Endothelial cell of umbilical vein (primary cell): ENCODE data around the gene MIER3. TPM values are rescaled to one million over a fixed set of nuclear protein-coding genes. Genes with fewer than 3 reads are reported as not detected.

Experiments
- BruUV-seq: library from RNA; stranded (reverse); fragments of 400-500 nt; replicated peaks from 2 replicates; lab custom pipeline; 2021; lab: Mats Ljungman, UMichigan
- CTCF ChIA-PET: fragments of 300-600, 350-600 bp; sonication (Branson Sonifier 250); formaldehyde crosslinking; loops from one replicate; lab custom pipeline; 2021; ENCODE audit warnings: antibody characterized with exemption, inconsistent platforms; lab: Charles Lee
- POLR2A ChIA-PET: fragments of 300-600, 350-600 bp; sonication (Branson Sonifier 250); formaldehyde crosslinking; loops from one replicate; lab custom pipeline; 2021; ENCODE audit warnings: antibody characterized with exemption, inconsistent platforms; lab: Charles Lee
- DNase-seq: peaks from one replicate; pipeline ENCODE4 v3.0.0-alpha.2; 2011; ENCODE audit warnings: low read depth, low spot score
- FAIRE-seq: peaks from 2 replicates; lab custom pipeline; 2011; peaks lifted over from hg19 to GRCh38; lab: Jason Lieb, UNC
- H2AFZ ChIP-seq: 2 replicates; pipeline ENCODE4 v1.6.0; 2012; ENCODE audit warnings: low read depth, low read length, control low read depth, inconsistent platforms
- H3K27ac ChIP-seq: 2 replicates; pipeline ENCODE4 v1.5.1; 2011; ENCODE audit warnings: low read depth, mild to moderate bottlenecking, control low read depth, low read length, moderate library complexity; ENCODE audit not compliant: insufficient read depth
- H3K27me3 ChIP-seq, 2 experiments: 2 replicates each; pipeline versions ENCODE4 v1.6.0 to v1.6.1; 2011; ENCODE audit warnings: low read length in 2 of 2, mixed read lengths in 1 of 2; ENCODE audit not compliant: control insufficient read depth in 2 of 2, insufficient read depth in 2 of 2
- H3K36me3 ChIP-seq, 2 experiments: 2 replicates in 1 of 2; 3 replicates in 1 of 2; pipeline ENCODE4 v1.5.1; 2011; ENCODE audit warnings: low read length in 2 of 2, mild to moderate bottlenecking in 1 of 2, moderate library complexity in 1 of 2; ENCODE audit not compliant: control insufficient read depth in 2 of 2, insufficient read depth in 2 of 2; ENCODE audit errors: extremely low read depth in 1 of 2
- H3K4me1 ChIP-seq: 3 replicates; pipeline ENCODE4 v1.5.1; 2011; ENCODE audit warnings: mild to moderate bottlenecking, low read length; ENCODE audit not compliant: control insufficient read depth, insufficient read depth; ENCODE audit errors: extremely low read depth
- H3K4me2 ChIP-seq: 2 replicates; pipeline ENCODE4 v1.6.1; 2011; ENCODE audit warnings: low read length, control low read depth, mixed read lengths; ENCODE audit not compliant: insufficient read depth
- H3K4me3 ChIP-seq, 3 experiments: fragments of 200-600 bp in 1 of 3; sonication (generic), shearing (Covaris generic) in 1 of 3; replicated peaks in 1 of 3; 2 replicates each; pipeline ENCODE4 v1.5.1; 2011 to 2016; ENCODE audit warnings: control low read depth in 3 of 3, low read length in 3 of 3, mild to moderate bottlenecking in 2 of 3, inconsistent platforms in 1 of 3, low read depth in 1 of 3, moderate library complexity in 1 of 3; ENCODE audit not compliant: insufficient read depth in 1 of 3
- H3K79me2 ChIP-seq: 2 replicates; pipeline ENCODE4 v1.6.0; 2012; ENCODE audit warnings: low read length, inconsistent platforms; ENCODE audit not compliant: control insufficient read depth, insufficient read depth
- H3K9ac ChIP-seq: replicated peaks from 2 replicates; pipeline ENCODE3; 2011; ENCODE audit warnings: low read length, control low read depth; ENCODE audit not compliant: insufficient read depth; ENCODE audit errors: extremely low read depth
- H3K9me1 ChIP-seq: replicated peaks from 3 replicates; pipeline ENCODE4 v1.6.0; 2011; ENCODE audit warnings: mild to moderate bottlenecking, low read length; ENCODE audit not compliant: control insufficient read depth, insufficient read depth; ENCODE audit errors: extremely low read depth
- H3K9me3 ChIP-seq: replicated peaks from 2 replicates; pipeline ENCODE4 v1.5.1; 2012; ENCODE audit warnings: low read length, inconsistent platforms; ENCODE audit not compliant: control insufficient read depth, insufficient read depth
- H4K20me1 ChIP-seq: replicated peaks from 2 replicates; pipeline ENCODE3; 2011; ENCODE audit warnings: mild to moderate bottlenecking, low read length; ENCODE audit not compliant: control insufficient read depth, insufficient read depth; ENCODE audit errors: extremely low read depth
- CTCF ChIP-seq, 2 donors: IDR thresholded peaks; 1 replicate in 1 of 2; 2 replicates in 1 of 2; pipeline ENCODE4 v1.5.1; 2011; ENCODE audit warnings: low read length in 2 of 2, mild to moderate bottlenecking in 2 of 2, moderate library complexity in 2 of 2, control low read depth in 1 of 2, inconsistent platforms in 1 of 2, low read depth in 1 of 2; ENCODE audit not compliant: insufficient read depth in 1 of 2; ENCODE audit errors: extremely low read depth in 1 of 2
- EZH2 ChIP-seq: IDR thresholded peaks from 2 replicates; pipeline ENCODE4 v1.6.1; 2012; ENCODE audit warnings: borderline replicate concordance, low read depth, mild to moderate bottlenecking, moderate library complexity, low read length, inconsistent platforms; ENCODE audit not compliant: severe bottlenecking
- FOS ChIP-seq: IDR thresholded peaks from 2 replicates; pipeline ENCODE4 v1.6.1; 2011; ENCODE audit warnings: mild to moderate bottlenecking, low read length, moderate library complexity, borderline replicate concordance; ENCODE audit not compliant: insufficient read depth
- GATA2 ChIP-seq: IDR thresholded peaks from 2 replicates; pipeline ENCODE4 v1.7.0; 2011; ENCODE audit warnings: low read depth, mild to moderate bottlenecking, moderate library complexity, mixed read lengths, low read length; ENCODE audit not compliant: insufficient read length, insufficient read depth
- JUN ChIP-seq: IDR thresholded peaks from 2 replicates; pipeline ENCODE4 v1.6.1; 2011; ENCODE audit warnings: borderline replicate concordance, low read depth; ENCODE audit not compliant: insufficient read length, insufficient read depth
- MAX ChIP-seq: IDR thresholded peaks from 2 replicates; pipeline ENCODE4 v1.6.1; 2011; ENCODE audit not compliant: insufficient read depth, insufficient read length
- MYC ChIP-seq: IDR thresholded peaks from one replicate; pipeline ENCODE4 v1.6.1; 2011; ENCODE audit warnings: mild to moderate bottlenecking, low read depth, low read length
- POLR2A ChIP-seq: IDR thresholded peaks from 2 replicates; pipeline ENCODE4 v1.6.1; 2012; ENCODE audit warnings: low read depth, mild to moderate bottlenecking, control low read depth, low read length
- POLR2AphosphoS5 ChIP-seq: IDR thresholded peaks from 2 replicates; pipeline ENCODE4 v1.6.1; 2012; ENCODE audit warnings: low read depth, mild to moderate bottlenecking, control low read depth, low read length, moderate library complexity; ENCODE audit not compliant: insufficient read depth
- dilution Hi-C: fragments of 300-500 bp; cut with MboI; formaldehyde crosslinking; loops from one replicate; pipeline ENCODE4 v1.15.0; 2019; ENCODE audit warnings: low sequenced_read_pairs; ENCODE audit not compliant: extremely low pct_ligation_motif_present
- intact Hi-C: fragments of 100-400 bp; cut with micrococcal nuclease; formaldehyde crosslinking; loops from one replicate; pipeline ENCODE4 v1.10.0; 2022
- polyA plus RNA-seq, 4 experiments: library from polyadenylated mRNA; depleted of rRNA in 3 of 4; stranded (reverse) in 3 of 4; unstranded in 1 of 4; fragments of >200 nt; gene quantifications; 2 replicates each; pipeline versions ENCODE4 v1.2.1 to v1.2.3, GENCODE V29; 2011 to 2012; ENCODE audit warnings: missing spikeins in 1 of 4
- total RNA-seq: library from RNA; stranded (reverse); gene quantifications from 2 replicates; pipeline ENCODE4 v1.2.3, GENCODE V29; 2021

MIER3 gene
- total and polyA plus RNA-seq, 2 donors (not counting 3 experiments of a cell fraction or from before 2014, with no cell fraction given), result 6.6 to 20.5 TPM

GRCh38 chr5:56985936-56986625 is 34.2 kb upstream of the MIER3 start:
- dilution Hi-C loops (no loop called here), intact Hi-C loops (no loop called here)
- peaks cover 5 to 13% of the 10 kb centered on the region in 2 experiments for H3K27me3 ChIP-seq
- H3K36me3 ChIP-seq, result no peaks in the 10 kb centered on the region
- no TSS peak for BruUV-seq
- no peak overlapping the region for H3K4me3 ChIP-seq
- TF ChIP-seq FOS, result no peak
- TF ChIP-seq MYC, result no peak
- no peak for TF ChIP-seq CTCF (IDR thresholded peaks at IDR 0.05; ENCODE audit: extremely low read depth in 1 of 2, insufficient read depth in 1 of 2, low read depth in 1 of 2, low read length in 2 of 2)
- no peak for TF ChIP-seq MAX
- no peak for TF ChIP-seq POLR2A
- TF ChIP-seq EZH2, result no peak
- TF ChIP-seq GATA2, result no peak
- no peak for TF ChIP-seq POLR2AphosphoS5
- no peak for TF ChIP-seq JUN
- H3K4me2 ChIP-seq, result no peak overlapping the region
- H2AFZ ChIP-seq, result no peak overlapping the region
- H3K9me1 ChIP-seq, result no peaks in the 10 kb centered on the region
- H3K79me2 ChIP-seq, result no peaks in the 10 kb centered on the region
- no peaks in the 10 kb centered on the region for H3K4me1 ChIP-seq
- FAIRE-seq (no peak), DNase-seq (no peak)
- ChIA-PET CTCF (interaction anchor here (1.7 kb wide), 1 partner anchor 10 kb away, joined by 7 read pairs; no protein-coding TSS in a partner anchor), POLR2A (no interaction called here)
- H4K20me1 ChIP-seq, result no peaks in the 10 kb centered on the region
- H3K9ac ChIP-seq, result no peak overlapping the region
- H3K9me3 ChIP-seq, result no peaks in the 10 kb centered on the region
- H3K27ac ChIP-seq, result no peak overlapping the region
